CMK (cell line): ENCODE data around the gene ANGPTL4.
"Not testable (repeated sequence)": the region's sequence is repeated elsewhere in the genome, so short reads cannot be mapped to it uniquely, and the experiment has no call there.

ENCODE experiments used
- DNase-seq: peaks from one replicate; pipeline ENCODE4 v3.0.0-alpha.2; 2010; ENCODE audit warnings: low read depth

Gene ANGPTL4

DNA sequence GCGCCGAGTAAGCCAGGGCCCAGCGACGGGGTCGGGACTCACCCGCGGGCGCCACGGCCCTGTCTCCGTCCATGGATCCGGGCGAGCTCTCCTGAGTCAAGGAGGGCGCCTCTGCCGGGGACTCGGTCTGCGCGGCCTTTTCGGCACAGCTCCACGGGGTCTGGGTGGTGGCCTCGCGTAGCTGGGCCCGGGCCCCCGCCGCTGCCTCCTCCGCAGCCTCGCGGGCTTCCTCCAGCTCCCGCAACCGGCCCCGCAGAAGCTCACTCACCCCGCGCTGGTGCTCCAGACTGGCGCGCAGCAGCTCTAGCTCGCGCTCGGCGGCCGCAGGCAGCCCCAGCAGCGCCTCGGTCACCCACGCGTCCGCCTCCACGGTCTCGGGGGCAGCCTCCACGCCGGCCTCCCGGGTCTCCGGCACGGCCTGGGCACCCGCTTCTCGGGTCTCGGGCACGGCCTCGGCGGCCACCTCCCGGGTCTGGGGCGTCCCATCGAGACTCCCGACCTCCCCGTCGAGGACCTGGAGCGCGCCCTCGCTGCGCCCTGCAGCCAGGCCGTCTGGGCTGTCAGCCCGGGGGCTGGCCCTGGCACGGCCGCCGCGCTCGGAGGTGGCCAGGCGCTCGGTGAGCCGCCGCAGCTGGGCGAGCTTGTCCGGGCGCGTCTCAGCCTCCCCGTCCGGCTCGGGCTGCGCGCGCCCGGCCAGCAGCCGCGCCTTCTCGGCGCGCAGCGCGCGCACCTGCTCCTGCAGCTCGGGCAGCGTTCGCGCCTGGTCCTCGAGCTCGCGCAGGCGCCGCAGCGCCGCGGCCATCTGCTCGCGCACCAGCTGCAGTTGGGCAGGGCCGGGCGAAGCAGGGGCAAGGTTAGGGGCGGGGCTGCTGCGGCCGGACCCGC, 29.3 kb upstream of the ANGPTL4 start:
- no peak for DNase-seq

DNA sequence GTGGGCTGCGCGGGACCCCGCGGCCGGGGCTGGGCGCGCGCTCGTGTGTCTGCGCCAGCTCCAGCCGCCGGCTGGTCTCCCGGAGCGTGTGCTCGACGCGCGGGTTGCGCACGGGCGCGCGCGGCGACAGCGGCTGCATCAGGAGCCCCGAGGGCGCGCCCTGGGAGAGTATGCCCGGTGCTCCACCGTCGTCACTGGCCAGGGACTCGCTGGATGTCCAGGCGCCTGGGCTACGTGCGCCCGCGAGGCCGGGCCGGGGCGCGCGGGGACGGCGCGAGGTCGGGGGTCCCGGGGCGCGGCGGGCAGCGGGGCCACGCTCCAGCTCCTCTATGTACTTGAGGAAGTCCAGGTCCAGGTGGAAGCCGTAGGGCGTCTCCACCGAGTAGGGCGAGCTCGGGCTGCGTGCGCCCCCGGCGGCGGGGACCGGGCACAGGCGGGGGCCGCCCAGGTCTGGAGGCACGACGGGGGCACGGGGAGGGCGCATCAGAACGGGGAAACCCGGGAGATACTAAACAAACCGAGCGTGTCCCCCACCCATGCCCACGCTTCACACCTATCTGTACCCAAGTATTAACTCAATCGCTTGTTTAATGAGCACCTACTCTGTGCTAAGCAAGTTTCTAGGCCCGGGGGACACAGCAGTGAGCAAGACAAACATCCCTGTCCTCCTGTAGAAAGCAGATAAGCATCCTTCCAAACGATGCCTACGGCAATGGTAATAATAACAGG, 28.4 kb upstream of the ANGPTL4 start:
- DNase-seq: no peak

DNA sequence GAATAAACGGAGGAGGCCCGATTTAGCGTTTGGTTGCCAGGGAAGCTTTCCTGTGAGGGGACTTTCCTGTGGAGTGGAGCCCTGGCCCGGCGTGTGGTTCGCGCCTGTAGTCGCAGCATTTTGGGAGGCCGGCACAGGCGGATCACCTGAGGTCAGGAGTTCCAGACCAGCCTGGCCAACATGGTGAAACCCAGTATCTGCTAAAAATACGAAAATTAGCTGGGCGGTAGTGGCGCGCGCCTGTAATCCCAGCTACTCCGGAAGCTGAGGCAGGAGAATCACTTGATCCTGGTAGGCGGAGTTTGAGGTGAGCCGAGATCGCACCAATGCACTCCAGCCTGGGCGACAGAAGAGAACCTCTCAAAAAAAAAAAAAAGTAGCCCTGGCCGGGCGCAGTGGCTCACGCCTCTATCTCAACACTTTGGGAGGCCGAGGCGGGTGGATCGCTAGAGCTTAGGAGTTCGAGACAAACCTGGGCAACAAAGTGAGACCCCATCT, 27.8 kb upstream of the ANGPTL4 start:
- no peak for DNase-seq

DNA sequence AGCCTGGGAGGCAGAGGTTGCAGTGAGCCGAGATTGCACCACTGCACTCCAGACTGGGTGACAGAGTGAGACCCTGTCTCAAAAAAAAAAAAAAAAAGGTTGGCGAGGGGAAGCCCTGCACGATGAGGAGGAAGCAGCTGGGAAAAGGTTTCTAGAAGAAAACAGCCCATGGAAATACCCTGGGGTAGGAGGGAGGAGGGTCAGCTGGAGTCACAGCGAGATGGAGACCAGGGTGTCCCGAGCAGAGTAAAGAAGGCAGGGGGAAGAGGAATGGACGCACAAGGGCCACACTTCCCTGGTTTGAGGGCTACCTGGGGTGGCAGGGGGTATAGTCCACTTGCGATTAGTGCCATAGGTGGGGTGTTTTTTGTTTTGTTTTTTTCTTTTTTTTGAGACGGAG, 27.3 kb upstream of the ANGPTL4 start:
- DNase-seq: no peak

DNA sequence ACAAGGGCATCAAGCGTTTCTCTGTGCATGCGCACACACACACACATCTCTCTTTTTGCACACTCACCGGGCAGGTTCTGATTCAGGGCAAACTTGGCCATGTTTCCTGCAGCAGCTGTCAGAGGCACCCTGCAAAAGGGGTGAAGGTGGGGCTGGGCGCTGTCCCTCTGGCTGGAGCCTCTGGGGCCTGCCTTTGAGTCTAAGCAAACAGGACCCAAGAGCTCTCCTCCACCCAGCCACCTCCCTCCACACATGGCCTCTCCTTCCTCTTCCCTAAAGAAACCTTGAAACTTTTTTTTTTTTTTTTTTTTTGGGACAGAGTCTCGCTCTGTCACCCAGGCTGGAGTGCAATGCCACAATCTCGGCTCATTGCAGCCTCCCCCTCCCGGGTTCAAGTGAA, 26.2 kb upstream of the ANGPTL4 start:
- no peak for DNase-seq

DNA sequence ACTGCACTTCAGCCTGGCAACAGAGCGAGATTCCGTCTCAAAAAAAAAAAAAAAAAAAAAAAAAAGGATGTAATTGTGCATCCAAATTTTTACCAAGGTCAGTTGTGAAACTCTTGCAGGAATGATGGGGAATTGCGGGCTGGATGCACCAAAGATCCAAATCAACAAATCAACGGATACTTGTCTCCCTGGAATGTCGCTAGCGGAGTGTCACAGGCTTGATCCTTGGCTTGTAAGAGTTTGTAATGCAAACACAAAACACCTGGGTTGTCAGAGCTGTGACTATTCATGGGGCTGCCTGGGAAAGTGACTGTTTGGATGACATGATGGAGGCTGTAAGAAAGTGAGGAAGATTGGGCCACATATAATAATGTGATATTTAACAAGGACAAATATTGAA, 25.1 kb upstream of the ANGPTL4 start:
- DNase-seq: no peak

DNA sequence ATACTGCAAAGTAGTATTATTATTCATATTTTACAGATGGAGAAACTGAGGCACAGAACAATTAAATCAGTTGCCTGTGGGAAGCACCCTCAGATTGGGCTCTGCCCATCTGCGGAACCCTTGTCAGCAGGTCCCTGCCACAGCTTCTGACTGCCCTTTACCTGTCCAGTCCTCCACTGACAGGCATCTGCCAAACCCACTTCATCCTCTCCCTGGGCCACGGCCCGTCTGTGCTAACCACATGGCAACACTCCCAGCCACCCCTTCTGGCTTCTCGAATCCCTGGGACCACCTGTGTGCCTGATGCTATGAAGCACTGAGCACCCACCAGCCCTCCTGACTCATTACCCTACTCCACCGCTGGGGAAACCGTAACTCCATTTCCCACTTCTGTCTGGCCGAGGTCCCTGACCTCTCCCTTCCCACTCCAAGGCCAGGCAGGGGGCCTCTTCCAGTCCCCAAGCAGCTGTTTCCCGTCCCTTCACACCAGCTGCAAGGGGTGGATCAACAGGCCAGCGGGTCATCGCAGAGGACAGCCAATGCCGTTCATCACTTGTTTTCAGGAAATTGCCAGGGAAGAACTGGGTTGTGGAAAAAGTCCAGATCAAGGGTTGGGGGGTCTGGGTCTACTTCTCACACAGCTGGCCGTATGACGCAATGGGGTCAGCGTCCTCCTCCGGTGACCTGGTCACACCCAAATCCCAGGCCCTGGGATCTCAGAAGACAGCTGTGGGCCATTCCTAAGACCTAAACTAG, 23.4 kb upstream of the ANGPTL4 start:
- no peak for DNase-seq

DNA sequence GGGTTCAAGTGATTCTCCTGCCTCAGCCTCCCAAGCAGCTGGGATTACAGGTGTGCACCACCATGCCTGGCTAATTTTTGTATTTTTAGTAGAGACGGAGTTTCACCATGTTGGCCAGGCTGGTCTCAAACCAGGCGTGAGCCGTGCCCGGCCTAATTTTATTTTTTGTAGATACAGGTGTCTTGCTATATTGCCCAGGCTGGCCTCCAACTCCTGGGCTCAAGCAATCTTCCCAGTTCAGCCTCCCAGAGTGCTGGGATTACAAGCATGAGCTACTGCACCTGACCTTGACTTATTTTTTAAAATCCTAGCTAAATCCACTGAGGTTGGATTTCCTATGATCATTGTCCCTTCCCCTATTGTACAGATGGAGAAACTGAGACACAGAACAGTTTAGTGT, 22.5 kb upstream of the ANGPTL4 start:
- DNase-seq: not testable (repeated sequence)

DNA sequence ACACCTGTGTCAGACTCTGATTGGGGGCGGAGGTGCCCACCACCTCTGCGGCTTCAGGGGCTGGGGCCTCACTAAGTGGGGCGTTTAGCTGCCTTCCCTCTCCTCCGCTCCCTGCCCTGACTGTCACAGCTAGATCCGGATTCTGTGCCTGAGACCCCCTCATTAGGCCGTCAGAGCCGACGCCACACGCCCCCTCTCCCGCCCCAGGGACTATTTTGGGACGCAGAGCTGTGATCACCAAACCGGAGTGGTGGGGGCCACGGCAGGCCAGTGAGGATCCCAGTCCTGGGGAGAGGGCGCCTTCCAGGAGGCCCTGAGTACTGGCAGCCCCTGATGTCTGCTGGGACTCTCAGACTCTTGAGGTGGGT, 21.7 kb upstream of the ANGPTL4 start:
- no peak for DNase-seq

DNA sequence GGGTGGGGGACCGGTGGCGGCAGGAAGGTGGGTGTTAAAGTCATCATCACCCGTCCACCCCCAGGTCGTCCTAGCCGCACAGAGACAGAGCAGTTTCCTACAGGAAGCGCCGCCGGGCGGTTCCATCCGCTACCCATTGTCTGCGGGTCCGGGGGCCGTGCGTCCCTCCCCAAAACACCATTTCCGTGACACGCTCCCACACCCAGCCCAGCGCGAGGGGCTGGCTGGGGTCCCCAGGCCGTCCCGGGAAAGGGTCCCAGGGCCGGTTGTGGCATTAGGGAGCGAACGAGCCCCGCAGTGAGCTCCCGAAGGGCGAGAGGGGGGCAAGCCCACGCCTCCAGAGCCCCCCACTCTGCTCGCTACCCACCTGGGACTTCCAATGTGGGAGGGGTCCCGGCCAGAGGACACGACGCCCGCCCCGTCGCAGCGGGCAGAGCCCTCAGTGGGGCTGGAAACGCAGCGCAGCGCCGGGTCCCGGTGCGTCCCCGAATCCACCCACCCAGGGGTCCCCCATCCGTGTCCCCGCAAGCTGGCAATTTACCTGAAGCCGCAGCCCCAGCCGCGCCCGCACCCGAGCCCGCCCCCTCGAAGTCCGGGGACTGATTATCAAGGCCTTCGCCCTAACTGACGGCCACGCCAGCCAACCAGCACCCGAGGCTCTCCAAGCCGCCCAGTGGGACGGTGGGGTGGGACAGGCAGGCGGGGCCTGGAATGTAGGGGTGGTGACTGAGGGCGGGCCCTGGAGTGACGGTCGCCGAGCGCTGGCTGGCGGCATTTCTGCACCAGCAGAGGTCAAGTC, 21.1 kb upstream of the ANGPTL4 start, which contains the start of gene KANK3:
TSS of gene KANK3 (minus strand) at position 579 of the 799 bp plus-strand sequence. CDS start 5,434 bp downstream, outside the sequence.
- peak; percentile 97 for DNase-seq

DNA sequence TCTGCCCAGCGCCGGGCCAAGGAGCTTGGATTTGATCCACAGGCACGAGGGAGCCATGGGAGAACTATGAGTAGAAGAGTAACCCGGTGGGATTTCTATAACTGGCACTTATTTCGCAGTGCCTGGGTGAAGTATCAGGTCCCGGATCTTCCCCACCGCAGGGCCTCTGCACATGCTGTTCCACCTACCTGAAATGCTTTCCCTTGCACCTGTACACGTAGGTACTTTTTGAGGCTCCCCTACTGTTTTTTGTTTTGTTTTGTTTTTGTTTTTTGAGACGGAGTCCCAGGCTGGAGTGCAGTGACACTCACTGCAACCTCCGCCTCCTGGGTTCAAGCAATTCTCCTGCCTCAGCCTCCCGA, 20.5 kb upstream of the ANGPTL4 start:
- no peak for DNase-seq

DNA sequence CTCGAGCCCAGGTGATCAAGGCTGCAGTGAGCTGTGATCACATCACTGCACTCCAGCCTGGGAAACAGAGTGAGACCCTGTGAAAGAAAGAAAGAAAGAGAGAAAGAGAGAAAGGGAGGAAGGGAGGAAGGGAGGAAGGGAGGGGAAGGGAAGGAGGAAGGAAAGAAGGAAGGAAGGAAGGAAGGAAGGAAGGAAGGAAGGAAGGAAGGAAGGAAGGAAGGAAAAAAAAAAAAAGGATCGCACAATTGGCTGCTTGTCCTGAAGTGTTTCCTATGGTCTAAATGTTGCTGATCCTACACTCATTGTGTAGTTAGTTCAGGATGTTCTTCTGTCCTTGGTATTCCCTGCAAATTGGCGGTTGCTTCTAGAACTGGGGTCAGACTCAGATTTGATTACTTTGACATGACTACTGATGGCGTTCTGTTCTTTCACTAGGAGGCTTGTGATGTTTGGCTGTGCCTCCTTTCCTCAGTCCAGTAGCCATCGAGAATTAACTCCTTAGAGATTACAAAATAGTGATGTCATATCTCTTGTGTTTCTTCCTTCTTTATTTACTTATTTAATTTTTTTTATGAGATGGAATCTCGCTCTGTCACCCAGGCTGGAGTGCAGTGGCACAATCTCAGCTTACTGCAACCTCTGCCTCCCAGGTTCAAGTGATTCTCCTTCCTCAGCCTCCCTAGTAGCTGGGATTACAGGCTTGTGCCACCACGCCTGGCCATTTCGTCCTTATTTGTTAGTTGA, 14.2 kb upstream of the ANGPTL4 start:
- DNase-seq: not testable (repeated sequence)

DNA sequence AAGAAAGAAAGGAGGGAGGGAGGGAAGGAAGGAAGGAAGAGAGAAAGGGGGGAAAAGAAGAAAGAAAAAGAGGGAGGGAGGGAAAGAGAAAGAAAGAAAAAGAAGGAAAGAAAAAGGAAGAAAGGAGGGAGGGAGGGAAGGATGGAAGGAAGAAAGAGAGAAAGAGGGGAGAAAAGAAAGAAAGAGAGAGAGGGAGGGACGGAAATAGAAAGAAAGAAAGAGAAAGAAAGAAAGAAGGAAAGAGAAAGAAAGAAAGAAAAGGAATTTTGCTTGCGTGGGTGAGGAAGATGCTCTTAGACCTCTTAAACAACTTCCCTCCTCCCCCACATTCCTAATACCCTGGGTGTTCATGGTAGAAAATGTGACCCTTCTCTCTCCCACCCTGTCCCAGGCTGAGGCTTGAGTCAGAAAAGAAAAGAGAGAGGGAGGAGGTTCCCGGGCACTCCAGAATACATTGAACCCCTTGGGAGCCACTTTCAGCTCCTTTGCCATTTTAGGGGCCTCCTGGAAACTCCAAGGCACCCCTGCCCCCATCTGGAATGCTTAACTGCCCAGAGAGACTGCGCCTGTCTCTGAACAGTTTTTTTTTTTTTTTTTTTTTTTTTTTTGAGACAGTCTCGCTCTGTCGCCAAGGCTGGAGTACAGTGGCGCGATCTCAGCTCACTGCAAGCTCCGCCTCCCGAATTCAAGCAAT, 11.7 kb upstream of the ANGPTL4 start:
- no peak for DNase-seq

DNA sequence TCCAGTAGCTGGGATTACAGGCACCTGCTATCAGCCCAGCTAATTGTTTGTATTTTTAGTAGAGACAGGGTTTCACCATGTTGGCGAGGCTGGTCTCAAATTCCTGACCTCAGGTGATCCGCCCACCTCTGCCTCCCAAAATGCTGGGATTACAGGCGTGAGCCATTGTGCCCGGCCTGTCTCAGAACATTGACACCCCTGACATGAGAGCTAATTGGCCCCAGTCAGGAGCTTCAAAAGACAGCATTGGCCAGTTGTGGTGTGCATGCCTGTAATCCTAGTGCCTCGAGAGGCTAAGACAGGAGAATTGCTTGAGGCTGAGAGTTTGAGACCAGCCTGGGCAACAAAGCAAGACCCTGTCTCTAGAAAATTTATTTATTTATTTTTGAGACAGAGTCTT, 11.1 kb upstream of the ANGPTL4 start:
- not testable (repeated sequence) for DNase-seq

DNA sequence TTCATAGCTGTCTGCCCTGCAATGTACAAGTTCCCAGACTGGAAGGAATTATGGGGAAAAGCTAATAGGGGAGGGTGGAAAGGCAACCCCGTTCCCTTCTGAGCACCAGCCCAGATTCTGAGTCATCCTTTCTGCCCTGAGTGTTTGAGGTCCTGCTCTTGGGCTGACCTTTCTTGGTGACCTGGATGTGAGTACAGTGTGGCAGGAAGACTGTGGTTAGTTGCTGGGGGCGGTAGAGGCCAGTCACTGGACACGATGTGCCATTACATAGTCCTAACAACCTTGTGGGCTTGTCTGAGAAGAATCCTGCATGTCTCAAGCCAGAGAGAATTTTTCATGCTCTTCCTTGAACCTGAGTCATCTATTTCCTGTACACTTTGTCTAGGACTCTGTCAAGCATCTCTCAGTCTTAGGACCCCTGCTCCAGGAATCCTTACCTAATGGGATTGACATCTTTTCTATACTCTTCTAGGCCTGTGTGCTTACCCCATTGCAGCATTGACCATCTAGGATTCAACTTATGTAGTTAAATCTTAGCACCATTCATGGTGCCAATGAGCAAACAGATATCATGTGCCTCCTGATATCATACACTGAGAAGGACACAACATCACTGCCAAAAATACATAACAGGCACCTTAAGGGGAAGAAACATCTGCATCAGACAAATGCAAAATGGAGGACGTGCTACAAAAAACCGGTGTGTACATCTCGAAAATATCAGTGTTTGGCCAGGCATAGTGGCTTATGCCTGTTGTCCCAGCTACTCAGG, 8.1 kb upstream of the ANGPTL4 start:
- DNase-seq: no peak

DNA sequence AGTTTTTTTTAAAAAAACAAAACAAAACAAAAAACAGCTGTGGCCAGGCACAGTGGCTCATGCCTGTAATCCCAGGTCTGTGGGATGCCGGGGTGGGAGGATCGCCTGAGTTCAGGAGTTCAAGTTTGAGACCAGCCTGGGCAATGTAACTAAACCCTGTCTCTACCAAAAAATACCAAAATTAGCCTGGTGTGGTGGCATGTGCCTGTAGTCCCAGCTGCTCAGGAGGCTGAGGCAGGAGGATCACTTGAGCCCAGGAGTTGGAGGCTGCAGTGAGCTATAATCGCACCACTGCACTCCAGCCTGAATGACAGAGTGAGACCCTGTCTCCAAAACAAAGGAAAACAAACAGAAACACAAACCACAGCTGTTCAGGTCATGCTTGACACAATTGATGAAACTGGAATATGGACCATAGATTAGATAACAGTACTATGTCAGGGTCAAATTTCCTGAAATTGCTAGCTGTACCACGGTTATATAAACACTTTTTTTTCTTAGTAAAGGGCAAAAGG, 6.9 kb upstream of the ANGPTL4 start:
- DNase-seq: no peak

DNA sequence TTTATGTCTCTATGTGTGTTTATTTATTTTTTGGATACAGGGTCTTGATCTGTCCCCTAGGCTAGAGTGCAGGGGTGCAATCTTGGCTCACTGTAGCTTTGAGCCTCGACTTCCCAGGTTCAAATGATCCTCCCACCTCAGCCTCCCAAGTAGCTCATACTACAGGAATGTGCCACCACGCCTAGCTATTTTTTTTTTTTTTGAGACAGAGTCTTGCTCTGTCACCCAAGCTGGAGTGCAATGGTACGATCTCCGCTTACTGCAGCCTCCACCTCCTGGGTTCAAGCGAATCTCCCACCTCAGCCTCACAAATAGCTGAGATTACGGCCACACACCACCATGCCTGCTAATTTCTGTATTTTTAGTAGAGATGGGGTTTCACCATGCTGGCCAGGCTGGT, 5.0 kb upstream of the ANGPTL4 start:
- DNase-seq: no peak

DNA sequence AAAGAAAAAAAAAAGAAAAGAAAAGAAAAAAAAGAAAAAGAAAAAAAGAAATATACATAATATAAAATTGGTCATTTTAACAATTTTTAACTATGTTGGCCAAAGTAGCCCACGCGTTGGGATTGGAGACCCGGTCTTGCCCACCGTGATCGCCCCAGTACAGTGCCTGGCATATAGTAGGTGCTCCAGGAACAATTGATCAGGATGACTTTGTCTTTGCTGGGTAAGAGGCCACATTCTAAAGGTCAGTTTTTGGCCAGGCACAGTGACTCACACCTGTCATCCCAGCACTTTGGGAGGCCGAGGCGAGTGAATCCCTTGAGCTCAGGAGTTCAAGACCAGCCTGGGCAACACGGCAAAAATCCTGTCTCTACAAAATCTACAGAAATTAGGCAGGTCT, 3.8 kb upstream of the ANGPTL4 start:
- DNase-seq: no peak
